HG03064 (cell line): ENCODE results near the gene SIMC1.

Experiments
- ATAC-seq: cut with Tn5 transposase; IDR thresholded peaks from one replicate; pipeline ENCODE4 v1.9.1; 2021; ENCODE audit warnings: low read depth; ENCODE audit not compliant: unreplicated experiment

SIMC1 gene

DNA sequence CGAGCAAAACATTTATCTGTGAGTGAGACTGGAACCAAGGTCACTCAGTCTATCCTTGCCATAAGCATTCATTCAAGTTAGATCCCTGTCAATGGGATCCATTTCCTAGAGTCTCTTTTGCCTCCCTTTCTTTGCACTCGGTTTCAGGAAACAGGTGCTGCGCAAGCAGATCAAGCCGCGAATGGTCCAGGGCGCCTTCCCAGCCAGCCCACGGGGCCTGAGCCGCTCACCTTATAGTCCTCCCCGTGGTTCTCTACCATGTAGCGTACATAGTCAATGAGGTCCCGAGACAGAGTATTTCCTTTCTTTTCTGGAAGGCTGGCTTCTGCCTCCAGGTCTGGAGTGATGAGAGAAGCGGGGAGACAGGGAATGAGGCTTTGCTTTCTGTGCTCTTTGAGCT, 146.8 kb downstream of the SIMC1 start:
- ATAC-seq: no peak

DNA sequence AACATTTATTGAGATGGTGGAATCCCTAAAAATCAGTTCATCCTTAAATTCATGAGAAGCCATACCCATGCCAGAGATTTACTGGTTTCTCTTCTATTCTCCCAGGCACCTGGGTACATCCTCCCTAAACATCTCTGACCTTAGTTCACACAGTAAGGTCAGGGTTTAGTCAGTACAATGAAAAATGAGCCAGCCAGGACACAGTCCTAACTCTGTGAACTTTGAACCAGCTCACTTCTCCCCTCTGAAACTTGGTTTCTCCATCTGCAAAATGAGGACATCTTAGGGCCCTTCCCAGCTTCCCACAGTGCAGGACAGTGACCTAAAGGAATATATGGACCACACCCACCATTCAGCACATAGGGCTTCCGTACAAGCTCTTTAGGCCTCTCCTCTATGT, 148.3 kb downstream of the SIMC1 start:
- no peak for ATAC-seq

- no peak for ATAC-seq
Measured at GRCh38 chr5:176387384-176387925, 149.2 kb downstream of the SIMC1 start.

GRCh38 chr5:176388003-176388443, 149.8 kb downstream of the SIMC1 start:
- no peak for ATAC-seq

DNA sequence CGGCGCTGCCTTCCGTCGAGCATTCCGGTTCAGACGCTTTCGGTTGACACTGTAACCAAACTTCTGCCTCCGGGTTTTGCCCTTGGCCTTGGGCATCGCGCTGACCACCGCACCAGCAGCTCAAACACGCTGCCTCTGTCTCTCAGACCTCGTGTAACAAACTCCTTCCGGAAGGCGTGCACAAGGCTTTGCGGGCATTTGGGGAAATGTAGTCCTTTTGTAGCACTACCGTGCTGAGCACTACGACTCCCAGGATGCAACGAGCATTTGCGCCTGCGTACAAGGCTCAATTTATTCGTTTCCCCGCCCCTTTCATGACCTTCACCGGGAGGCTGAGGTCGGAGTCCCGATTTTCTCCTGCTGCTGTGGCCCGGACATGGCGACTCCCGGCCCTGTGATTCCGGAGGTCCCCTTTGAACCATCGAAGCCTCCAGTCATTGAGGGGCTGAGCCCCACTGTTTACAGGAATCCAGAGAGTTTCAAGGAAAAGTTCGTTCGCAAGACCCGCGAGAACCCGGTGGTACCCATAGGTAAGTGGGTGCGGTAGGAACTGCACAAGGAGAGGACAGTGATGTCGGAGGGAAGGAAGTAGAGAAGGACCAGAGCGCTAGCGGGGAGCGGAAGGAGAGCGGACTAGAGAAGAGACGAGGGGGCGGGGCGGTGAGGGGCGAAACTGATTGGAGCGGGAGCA, 150.4 kb downstream of the SIMC1 start, which contains the start of the genes HIGD2A and NOP16:
TSS of gene HIGD2A (plus strand) at position 308 of the 691 bp plus-strand sequence. CDS start at position 377, 69 bp downstream.
TSS of gene NOP16 (minus strand) at position 155 of the 691 bp plus-strand sequence. CDS start at position 96, 59 bp downstream.
- peak; percentile 86 for ATAC-seq

DNA sequence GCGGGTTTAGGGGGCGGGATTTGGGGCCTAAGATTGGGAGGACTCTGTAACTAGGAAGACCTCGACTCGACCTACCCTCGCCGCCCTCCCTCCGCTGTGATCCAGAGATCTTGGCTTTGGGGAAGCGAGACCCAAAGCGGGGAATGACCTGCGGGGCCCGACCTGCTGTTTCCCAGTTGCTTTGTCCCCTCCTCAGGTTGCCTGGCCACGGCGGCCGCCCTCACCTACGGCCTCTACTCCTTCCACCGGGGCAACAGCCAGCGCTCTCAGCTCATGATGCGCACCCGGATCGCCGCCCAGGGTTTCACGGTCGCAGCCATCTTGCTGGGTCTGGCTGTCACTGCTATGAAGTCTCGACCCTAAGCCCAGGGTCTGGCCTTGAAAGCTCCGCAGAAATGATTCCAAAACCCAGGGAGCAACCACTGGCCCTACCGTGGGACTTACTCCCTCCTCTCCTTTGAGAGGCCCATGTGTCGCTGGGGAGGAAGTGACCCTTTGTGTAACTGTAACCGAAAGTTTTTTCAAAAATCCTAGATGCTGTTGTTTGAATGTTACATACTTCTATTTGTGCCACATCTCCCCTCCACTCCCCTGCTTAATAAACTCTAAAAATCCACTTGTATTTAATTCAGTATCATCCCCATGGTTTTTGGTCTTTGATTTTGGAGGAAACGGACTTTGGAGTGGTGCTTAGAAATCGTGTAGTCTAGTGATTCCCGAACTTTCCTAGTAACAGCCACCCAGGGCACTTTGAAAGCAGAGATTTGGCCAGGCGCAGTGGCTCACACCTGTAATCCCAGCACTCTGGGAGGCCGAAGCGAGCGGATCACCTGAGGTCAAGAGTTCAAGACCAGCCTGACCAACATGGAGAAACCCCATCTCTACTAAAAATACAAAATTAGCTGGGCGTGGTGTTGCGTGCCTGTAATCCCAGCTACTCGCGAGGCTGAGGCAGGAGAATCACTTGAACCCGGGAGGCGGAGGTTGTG, 151.2 kb downstream of the SIMC1 start:
- ATAC-seq: peak; percentile 12

DNA sequence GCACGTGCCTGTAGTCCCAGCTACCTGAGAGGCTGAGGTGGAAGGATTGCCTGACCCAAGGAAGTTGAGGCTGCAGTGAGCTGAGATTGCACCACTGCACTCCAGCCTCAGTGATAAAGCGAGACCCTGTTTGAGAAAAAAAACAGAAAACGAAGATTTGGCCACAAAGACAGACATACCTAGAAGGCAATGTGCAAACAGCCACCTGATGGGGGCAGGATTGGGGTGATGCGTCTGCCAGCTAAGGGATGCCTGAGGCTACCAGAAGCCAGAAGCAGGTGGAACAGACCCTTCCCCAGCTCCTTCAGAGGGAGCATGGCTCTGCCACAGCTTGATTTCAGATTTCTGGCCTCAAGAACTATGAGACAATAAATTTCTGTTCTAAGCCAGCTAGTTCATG, 153.3 kb downstream of the SIMC1 start:
- no peak for ATAC-seq

GRCh38 chr5:176391999-176392398, 153.8 kb downstream of the SIMC1 start:
- ATAC-seq: no peak

GRCh38 chr5:176392526-176392925, 154.3 kb downstream of the SIMC1 start:
- no peak for ATAC-seq

DNA sequence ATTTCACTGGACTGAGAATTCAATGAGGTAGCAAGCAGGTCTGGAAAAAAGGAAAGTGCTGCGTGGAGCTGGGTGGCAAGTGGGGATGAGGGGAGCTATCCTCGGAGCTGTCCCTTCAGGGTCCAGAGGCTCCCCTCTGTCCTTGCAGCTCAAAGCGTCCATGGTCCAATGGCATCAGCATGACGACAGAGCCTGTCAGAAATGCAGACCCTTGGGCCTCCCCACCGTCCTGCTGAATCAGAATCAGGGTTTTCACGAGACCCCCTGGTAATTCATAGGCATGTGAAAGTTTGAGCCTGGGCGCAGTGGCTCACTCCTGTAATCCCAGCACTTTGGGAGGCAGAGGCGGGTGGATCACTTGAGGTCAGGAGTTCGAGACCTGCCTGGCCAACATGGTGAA, 155.9 kb downstream of the SIMC1 start:
- no peak for ATAC-seq

GRCh38 chr5:176394881-176395675, 156.9 kb downstream of the SIMC1 start:
- ATAC-seq: no peak
